ENCODE measurements around the gene KIAA1549. TPM values are rescaled to one million over a fixed set of nuclear protein-coding genes. Genes with fewer than 3 reads are reported as not detected.

The KIAA1549 gene
- total and polyA plus RNA-seq, 7 donors = 0.46 to 4.4 (median 1.4) TPM

DNA sequence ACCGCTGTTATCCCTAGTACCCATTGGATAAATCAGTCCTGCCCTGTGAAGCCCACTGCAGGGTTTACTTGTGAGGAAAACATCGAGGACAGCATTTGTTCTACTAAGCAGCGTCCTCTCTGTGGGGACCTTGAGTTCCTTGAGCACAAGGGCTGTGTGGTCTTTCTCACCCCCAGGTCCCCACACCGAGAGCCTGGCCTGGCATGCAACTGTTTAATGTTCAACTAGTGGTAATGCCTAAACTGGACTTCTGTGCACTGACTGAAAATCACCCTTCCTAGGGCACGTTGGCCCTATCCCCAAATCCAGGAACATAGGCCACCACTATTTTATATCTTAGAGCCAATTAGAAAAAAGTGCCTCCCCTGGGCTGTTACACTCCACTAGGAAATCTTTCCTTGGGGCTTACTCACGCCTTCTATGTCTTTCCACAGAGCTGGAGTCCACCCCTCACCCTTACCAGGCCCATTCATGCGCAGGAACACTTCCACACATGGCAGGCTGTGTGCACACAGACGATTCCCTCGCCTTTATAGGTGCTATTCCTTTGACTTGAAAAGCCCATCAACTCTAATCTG is 185.1 kb downstream of the KIAA1549 start:
- intact Hi-C loops (cut with DNase I) = no loop called here
- Histone ChIP-seq H3K4me1 (no peaks in the 10 kb centered on the region), H3K36me3 (ENCODE audit: insufficient read depth in 1 of 2, low read depth in 1 of 2) (no peaks in the 10 kb centered on the region), H3K27me3 (ENCODE audit: insufficient read depth in 3 of 3, low read length in 2 of 3) (peaks cover 0 to 3% (median 0%) of the 10 kb centered on the region in 3 donors), H3K4me3 (no peak overlapping the region), H3K9me3 (no peaks in the 10 kb centered on the region), H3K27ac (no peak overlapping the region)
- ATAC-seq (no peak), DNase-seq (no peak)
- WGBS, 3 donors = 76 to 83% (median 81%) methylated on average over 9 of the region's 9 CpGs
- TF ChIP-seq, protein P1, sequence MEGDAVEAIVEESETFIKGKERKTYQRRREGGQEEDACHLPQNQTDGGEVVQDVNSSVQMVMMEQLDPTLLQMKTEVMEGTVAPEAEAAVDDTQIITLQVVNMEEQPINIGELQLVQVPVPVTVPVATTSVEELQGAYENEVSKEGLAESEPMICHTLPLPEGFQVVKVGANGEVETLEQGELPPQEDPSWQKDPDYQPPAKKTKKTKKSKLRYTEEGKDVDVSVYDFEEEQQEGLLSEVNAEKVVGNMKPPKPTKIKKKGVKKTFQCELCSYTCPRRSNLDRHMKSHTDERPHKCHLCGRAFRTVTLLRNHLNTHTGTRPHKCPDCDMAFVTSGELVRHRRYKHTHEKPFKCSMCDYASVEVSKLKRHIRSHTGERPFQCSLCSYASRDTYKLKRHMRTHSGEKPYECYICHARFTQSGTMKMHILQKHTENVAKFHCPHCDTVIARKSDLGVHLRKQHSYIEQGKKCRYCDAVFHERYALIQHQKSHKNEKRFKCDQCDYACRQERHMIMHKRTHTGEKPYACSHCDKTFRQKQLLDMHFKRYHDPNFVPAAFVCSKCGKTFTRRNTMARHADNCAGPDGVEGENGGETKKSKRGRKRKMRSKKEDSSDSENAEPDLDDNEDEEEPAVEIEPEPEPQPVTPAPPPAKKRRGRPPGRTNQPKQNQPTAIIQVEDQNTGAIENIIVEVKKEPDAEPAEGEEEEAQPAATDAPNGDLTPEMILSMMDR (IDR thresholded peaks at IDR 0.05) = no peak

DNA sequence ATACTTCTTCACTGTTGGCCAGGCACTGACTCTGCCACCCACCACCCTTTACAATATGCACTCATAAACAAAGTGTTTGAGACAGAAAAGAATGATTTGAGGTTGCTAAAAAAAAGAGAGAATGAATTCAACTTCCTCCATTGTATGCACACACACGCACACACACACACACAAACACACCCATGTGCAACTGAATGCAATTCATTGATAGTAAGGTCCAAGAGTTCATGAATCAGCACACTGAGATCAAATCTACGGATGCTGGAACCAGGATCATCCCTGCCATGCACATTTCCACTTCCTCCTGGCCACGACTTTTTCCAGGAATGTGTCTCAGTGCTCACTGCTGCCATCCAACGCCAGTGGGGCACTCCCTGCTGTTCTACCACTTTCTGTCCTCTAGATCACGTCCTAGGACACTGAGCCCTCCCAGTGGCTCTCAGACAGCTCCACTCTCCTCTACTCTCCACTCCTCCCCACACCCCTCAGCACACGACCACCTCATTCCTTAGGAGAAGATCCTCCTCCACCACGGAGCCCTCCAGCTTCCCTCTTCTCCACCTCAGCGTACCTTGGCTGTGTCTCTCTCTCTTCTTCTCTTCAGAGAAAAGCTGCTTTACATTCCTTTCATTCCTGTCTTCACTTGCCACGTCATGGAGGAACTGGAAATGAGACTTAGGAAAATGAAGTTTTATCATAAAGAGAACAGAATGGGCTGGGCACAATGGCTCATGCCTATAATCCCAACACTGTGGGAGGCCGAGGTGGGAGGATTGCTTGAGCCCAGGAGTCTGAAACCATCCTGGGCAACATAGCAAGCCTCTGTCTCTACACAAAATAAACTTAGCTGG is 195.4 kb downstream of the KIAA1549 start:
- DNase-seq (no peak), ATAC-seq (no peak)
- H3K27me3 ChIP-seq (ENCODE audit: insufficient read depth in 3 of 3, low read length in 2 of 3) = no peaks in the 10 kb centered on the region
- no peaks in the 10 kb centered on the region for H3K36me3 ChIP-seq (ENCODE audit: insufficient read depth in 1 of 2, low read depth in 1 of 2)
- no peak overlapping the region for H3K27ac ChIP-seq
- no peaks in the 10 kb centered on the region for H3K4me1 ChIP-seq
- no peak overlapping the region for H3K4me3 ChIP-seq
- WGBS, 3 donors = 51 to 56% (median 56%) methylated on average over 10 of the region's 10 CpGs
- intact Hi-C loops (cut with DNase I) = no loop called here
- TF ChIP-seq, protein P1 (IDR thresholded peaks at IDR 0.05) = no peak
- no peaks in the 10 kb centered on the region for H3K9me3 ChIP-seq

DNA sequence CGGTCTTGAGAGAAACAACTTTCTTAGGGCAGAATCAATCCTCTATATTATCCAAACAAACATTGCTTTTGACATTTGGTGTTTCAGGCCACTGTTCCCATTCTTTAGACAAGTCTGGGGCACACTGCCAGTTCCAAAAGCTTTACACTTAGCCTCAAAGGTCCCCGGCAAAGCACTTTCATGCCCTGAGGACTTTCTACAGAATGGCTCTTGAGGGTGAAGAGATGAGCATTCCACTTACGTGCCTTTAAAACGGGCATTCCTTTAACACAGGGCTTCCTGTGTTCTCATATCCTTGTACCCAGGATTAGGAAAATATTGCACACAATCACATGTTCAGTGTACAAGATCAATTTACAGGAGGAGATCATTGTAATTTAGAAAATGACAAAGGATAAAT is 196.5 kb downstream of the KIAA1549 start:
- ATAC-seq = no peak
- H3K27ac ChIP-seq = no peak overlapping the region
- TF ChIP-seq, protein P1 (IDR thresholded peaks at IDR 0.05) = no peak
- H3K4me3 ChIP-seq = no peak overlapping the region
- DNase-seq = no peak
- no peaks in the 10 kb centered on the region for H3K27me3 ChIP-seq (ENCODE audit: insufficient read depth in 3 of 3, low read length in 2 of 3)
- H3K36me3 ChIP-seq (ENCODE audit: insufficient read depth in 1 of 2, low read depth in 1 of 2) = no peaks in the 10 kb centered on the region
- intact Hi-C loops (cut with DNase I) = no loop called here
- H3K4me1 ChIP-seq = no peaks in the 10 kb centered on the region
- WGBS, 3 donors = 47 to 52% (median 50%) methylated on average over 4 of the region's 4 CpGs
- no peaks in the 10 kb centered on the region for H3K9me3 ChIP-seq

Other genes starting within 250 kb of the KIAA1549 start
- gene TMEM213, start 183.4 kb downstream of the KIAA1549 start, total RNA-seq = not detected
- gene TMEM213, start 183.4 kb downstream of the KIAA1549 start, polyA plus RNA-seq = not detected
- gene ATP6V0A4, start 183.2 kb downstream of the KIAA1549 start, total RNA-seq = under 1 TPM in 1 of 4 donors, not detected in 3; 0.44 TPM
- gene ATP6V0A4, start 183.2 kb downstream of the KIAA1549 start, polyA plus RNA-seq = not detected
- 1 to 10 TPM; 1.2 to 2.4 (median 1.7) TPM for gene ZC3HAV1L, start 54.7 kb upstream of the KIAA1549 start, total RNA-seq
- gene ZC3HAV1L, start 54.7 kb upstream of the KIAA1549 start, polyA plus RNA-seq = under 1 TPM; 0.18 to 0.44 (median 0.22) TPM
- 1 to 10 TPM; 3.0 to 5.3 (median 4.4) TPM for gene ZC3HAV1, start 128.3 kb upstream of the KIAA1549 start, total RNA-seq
- gene ZC3HAV1, start 128.3 kb upstream of the KIAA1549 start, polyA plus RNA-seq = 1 to 10 TPM; 1.6 to 4.6 (median 1.6) TPM
- 10 to 100 TPM; 20.6 to 30.1 (median 24.9) TPM for gene UBN2, start 249.8 kb upstream of the KIAA1549 start, total RNA-seq
- 1 to 10 TPM; 1.7 to 7.9 (median 3.3) TPM for gene UBN2, start 249.8 kb upstream of the KIAA1549 start, polyA plus RNA-seq

Measured in psoas muscle (tissue), 8 donors.